ENCODE data around the gene UBE2D3.

UBE2D3 gene

DNA sequence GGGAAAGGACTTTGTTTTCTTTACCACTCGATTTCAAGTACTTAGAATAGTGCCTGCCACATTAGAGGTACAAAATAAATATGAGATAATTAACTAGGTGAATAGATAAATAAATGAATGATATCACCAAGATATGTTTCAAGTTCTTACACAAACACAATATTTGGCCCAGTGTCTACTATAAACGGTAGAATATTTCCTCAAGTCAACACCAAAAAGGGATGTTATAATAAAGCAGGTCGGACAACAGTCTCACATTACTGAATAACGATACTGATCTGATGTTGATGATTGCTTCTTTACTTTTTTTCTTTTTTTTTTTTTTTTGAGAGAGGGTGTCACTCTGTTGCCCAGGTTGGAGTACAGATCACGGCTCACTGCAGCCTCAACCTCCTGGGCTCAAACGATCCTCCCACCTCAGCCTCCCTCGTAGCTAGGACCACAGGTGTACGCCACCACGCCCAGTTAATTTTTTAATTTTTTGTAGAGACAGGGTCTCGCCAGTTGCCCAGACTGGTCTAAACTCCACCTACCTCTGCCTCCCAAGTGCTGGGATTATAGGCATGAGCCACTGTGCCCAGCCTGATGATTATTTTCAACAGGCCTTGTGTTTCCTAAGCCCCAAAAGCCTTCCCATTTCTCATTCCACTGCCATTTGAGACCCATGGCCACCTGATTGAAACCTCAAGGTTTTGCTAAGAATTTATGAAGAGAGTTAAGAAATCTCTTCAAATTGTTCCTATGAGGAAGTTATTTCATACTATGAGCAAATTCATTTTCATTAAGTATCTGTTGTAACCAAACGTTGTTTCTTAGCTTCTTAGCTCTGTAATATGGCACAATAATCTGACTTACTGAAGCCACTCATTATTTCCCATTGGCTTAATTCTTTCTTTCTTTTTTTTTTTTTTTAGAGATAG is 68.8 kb downstream of the UBE2D3 start:
- no peak for DNase-seq (ENCODE audit: low spot score)
- no peak for FAIRE-seq

- DNase-seq (ENCODE audit: low spot score) (no peak), FAIRE-seq (no peak)
These were observed 69.7 kb downstream of the UBE2D3 start for GRCh38 chr4:102757681-102758080.

DNA sequence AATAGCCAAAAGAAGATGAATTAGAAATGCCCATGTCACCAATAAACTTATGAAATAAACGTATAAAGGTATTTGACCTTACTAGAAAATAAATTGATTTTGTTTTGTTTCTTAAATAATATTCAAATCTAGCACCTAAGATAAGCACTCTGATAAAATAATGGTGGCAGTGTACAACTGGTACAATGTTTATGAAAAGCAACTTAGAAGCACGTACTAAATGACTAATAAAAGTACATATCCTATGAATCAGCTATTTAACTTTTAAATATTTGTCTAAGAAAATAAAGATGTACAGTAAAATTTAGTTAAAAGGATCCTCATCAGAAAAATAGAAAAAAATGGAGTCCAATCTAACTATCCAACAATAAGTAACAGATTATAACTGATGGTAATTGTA is 73.3 kb downstream of the UBE2D3 start:
- DNase-seq (ENCODE audit: low spot score) (no peak), FAIRE-seq (no peak)

DNA sequence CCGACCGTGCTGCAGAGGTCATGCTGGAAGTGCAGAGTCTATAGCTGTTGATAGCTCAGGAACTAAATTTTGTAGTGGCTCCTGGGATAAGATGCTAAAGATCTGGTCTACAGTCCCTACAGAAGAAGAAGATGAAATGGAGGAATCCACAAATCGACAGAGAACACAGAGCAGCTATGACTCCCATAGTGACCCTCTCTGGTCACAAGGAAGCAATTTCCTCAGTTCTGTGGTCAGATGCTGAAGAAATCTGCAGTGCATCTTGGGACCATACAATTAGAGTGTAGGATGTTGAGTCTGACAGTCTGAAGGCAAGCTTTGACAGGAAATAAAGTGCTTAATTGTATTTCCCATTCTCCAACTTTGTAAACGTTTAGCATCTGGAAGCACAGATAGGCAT is 75.4 kb downstream of the UBE2D3 start:
- no peak for FAIRE-seq
- DNase-seq (ENCODE audit: low spot score), result no peak
